ENCODE measurements around the gene ATE1.
"Not testable (repeated sequence)": the region's sequence is repeated elsewhere in the genome, so short reads cannot be mapped to it uniquely, and the experiment has no call there.

The ATE1 gene

DNA sequence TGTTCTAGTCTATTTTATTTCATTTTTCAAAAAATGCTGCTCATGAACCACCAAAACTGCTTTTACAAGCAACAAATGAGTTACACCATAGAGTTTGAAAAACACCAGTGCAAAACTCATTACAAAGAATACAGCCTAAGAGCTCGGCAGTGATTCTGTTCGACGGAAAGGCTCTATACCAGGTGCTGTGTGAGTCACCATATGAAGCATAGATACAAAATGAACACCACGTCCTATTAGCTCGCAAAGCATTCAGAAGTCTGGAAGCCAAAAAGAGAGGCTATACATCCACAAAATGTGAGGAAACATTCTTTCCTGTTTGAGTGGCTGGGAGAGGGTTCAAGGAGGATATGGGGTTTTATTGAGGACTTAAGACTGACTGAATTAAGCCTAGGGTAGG is 136.1 kb downstream of the ATE1 start:
- no peak for DNase-seq (ENCODE audit: low read depth in 2 of 2)

DNA sequence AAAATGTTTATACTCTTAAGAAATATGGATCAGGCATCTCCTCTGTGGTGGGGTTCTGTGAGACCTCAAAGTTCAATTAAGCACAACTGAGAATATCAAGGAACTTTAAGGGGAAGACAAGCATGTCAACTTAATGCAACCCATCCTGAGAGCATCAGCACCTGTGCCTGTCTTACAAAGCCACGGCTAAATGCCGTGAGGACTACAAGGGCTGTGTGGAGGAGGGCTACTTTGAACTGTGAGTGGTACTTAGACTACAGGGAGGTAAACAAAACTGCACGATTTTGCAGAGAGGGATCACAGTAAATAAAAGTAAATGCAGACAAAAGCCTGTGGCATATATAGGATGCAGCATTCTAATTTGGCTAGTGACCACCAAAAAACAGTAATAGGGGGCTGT is 139.1 kb downstream of the ATE1 start:
- DNase-seq (ENCODE audit: low read depth in 2 of 2) = no peak

DNA sequence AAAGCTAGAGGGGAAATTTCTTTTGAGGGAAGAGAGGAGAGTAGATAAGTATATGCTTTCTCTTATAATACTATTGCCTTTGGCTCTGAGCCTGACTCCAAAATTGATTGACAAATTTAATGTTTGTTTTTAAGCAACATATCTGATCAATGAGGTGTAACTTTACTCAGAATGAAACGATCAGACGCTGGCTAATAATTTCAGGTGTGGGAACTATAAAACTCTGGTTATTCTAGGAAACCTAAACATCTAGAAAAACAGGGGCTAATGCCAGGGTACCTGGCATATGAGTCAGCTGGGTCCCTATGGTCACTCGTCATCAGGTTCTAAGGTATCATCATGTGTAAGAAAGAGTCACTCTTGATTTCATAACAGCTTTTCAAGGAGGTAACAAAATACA is 139.7 kb downstream of the ATE1 start:
- no peak for DNase-seq (ENCODE audit: low read depth in 2 of 2)

DNA sequence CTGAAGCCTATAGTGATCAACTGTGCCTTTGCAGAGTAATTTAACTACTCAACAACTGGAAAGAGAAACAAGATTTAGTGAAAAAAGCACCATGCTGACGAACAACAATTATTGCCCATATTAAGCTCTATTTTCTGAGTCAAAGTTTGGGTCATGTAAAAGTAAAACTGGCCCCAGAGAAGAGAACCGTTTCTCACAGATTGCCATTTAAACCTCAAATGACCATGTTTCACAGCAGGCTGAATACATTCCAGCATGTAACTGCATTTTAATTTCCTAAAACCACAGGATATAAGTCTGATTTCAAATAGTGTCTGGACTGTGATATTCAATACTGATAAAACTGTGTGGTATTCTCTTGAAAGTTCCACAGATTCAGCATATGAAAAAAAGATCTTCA is 140.7 kb downstream of the ATE1 start:
- DNase-seq (ENCODE audit: low read depth in 2 of 2) = no peak

DNA sequence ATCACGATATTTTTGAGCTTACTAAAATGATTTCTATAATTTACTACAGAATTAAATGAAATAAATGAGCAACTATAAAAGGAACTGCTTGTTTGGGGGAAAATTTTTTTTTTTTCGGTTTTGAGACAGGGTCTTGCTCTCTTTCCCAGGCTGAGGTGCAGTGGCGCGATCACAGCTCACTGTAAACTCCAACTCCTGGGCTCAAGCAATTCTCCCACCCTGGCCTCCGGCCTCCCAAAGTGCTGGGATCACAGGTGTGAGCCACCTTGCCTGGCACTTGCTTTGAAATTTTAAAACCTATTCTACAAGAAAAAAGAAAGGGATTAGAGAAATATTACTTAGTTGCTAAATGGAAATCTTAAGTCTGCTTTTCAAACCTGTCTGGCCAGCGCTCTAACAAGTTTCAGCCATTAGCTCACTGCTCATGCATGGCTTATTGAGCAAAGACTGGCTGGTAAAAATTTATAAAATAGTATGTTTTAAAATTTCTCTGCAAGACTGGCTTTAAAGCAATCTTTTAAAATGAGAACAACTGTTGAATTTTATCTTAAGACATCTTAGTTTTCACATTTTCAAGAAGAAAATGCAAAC is 144.0 kb downstream of the ATE1 start:
- DNase-seq (ENCODE audit: low read depth in 2 of 2) = no peak

DNA sequence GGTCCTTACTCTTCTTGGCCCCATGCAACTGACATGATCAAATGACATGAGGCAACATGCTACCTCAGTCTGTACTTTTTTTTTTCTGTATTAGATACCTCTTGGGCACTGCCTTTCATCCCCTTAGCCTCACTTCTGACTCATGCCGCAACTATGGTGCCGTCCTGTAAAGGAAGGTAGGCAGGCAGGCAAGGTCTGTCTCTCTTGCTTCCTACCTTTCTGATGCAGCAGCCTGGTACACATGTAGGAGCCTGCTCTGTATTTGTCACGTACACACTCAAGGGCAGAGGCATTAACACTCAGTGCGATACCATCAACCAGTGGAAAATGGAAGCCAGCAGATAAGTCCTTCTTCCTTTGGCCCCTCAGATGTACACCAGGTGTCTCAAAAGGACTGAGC is 146.7 kb downstream of the ATE1 start:
- DNase-seq (ENCODE audit: low read depth in 2 of 2) = no peak

DNA sequence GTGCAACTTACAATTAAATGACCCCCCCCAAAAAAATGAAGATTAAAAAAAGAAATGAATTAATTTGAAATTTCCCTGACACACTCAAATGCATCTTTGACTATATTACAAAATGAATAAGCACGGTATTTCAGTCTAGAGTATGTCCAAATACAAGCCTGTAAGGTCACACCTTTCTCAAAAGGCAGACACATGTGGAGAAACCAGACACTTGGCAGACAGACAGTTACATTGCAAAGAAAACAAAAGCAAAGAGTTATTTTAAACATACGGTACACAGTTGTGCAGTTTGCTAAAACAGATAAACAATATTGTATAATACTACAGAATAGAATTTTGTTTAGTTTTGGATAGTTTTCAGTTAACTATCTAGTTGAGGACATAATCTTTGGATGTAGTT is 153.0 kb downstream of the ATE1 start:
- no peak for DNase-seq (ENCODE audit: low read depth in 2 of 2)

DNA sequence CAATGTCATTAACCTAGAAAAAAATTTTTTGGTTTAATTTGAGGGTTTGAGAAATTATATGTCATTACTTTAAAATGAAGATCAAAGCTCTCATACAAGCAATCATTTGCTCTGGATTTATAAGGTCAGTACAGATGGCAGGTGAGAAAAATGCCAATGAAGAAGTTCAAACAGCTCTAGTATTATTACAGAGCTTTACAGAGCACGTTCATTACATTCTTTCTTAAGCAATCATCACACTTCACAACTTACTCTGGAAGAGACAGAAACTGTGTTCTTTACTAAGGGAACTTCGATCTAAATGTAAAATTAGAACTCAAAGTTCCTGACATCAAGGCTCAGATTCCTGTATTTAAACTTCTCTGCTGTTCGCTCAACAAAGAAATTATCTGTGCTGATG is 153.4 kb downstream of the ATE1 start:
- no peak for DNase-seq (ENCODE audit: low read depth in 2 of 2)

DNA sequence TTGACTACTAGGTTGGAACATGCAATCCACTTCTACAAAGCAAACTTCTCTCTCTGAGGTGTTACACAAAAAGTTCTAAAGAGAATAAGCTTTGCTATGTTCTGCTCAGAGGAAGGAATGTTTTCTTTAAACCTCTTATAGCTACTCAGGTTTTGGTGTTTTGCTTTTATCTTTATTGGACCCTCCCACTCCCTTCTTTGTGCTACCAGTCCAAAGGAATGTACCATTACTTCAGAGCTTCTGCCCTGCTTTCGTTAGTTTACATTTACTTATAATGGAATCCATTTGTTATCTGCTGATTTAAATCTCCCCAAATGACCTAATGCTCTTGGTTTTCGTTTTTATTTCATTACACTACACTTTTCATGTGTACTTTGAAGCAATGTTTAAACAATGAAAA is 154.9 kb downstream of the ATE1 start:
- DNase-seq (ENCODE audit: low read depth in 2 of 2) = no peak

DNA sequence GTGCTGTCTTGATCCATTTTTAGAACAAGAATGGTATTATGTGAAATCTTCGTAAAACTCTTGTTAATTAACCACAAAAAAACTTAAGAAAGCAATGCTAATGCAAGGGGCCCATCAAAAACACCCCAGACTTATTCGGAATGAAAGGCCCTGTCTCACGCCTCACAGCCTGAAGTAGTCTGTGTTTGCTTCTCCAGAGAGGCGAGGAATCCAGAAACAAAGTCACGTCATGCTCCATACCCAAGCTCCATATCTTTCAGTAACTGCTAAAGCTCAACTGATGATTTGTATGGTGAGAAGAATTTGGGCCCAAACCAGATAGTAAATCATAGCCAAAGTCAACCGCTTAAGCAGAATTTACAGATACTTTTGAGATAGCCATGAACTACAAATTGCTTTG is 155.4 kb downstream of the ATE1 start:
- no peak for DNase-seq (ENCODE audit: low read depth in 2 of 2)

DNA sequence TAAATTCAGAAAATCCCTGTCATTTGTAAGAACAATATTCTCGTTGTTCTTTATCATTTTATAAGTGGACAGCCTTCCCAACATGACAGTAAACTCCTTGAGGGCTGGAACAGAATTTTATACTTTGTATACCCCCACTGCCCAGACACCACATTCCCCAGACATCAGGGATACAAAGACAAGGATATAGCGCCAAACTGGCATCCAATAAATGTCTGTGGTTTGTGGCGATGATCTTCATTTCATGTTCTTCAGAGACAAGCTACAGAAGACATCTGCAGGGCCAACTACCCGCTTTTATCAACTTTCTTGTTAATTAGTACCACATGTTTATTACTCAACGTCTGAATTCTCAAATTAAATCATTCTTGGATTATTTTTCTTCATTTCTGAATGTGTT is 155.9 kb downstream of the ATE1 start:
- no peak for DNase-seq (ENCODE audit: low read depth in 2 of 2)

DNA sequence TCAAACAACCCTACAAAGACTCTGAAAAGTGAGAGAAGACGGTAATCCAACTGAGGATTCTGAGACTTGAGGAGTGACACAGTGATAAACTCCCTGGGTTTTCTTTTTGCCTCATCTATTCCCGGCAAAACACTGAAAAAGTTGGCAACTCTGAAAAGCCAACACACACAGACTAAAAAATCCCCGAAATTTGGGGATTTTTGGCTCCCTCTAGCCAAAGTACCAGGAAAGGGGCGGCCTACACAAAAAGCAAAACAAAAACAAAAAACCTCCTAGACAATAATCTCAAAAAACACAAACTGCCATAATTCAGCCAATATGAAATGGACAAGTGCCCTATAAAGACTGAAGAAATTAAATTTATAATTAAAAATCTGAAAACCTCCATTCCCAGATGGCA is 161.4 kb downstream of the ATE1 start:
- no peak for DNase-seq (ENCODE audit: low read depth in 2 of 2)

DNA sequence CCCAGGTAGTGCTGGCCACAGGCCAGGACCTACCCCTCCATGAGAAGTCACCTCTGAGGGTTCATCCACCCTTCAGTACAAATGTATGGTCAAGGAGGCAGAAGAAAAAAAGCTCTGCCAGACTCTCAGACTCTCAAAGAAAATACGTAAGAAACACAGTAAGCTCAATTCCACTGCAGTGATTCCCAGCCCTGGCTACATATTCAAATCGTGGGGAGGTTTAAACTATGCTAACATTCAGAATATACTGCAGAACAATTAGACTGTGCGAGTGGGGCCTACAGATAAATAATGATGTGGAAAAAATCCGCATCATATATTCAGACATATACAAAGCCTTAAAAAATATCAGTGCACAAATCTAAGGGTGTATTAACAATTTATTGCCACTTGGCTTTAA is 162.6 kb downstream of the ATE1 start:
- DNase-seq (ENCODE audit: low read depth in 2 of 2) = no peak

DNA sequence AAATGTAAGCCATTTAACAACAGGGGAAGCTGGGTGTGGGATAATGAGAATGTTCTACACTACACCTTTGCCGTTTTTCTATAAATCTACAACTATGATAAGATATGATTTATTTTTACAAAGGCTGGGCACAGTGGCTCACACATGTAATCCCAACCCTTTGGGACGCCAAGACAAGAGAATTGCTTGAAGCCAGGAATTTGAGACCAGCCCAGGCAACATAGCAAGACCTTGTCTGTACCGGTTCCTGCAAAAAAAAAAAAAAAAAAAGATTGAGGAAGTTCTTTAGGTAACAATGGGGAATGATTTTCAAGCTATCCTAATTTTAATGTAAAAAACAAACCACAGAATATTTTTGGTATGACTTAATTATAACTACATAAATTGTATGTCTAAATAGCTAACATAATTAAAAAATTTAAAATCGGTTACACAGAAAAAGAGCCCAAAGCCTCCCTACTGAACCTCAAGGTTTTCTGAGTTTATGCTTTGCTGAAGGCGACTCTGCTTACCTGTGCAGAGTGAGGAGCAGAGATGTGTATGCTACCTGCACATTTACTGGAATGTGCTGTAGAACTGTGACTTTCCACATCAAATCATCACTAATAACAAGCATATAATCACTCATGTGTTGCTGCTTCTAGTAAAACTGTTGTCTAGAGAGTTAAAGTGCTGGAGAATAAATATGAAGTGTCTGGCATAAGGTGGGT is 163.4 kb downstream of the ATE1 start:
- no peak for DNase-seq (ENCODE audit: low read depth in 2 of 2)

DNA sequence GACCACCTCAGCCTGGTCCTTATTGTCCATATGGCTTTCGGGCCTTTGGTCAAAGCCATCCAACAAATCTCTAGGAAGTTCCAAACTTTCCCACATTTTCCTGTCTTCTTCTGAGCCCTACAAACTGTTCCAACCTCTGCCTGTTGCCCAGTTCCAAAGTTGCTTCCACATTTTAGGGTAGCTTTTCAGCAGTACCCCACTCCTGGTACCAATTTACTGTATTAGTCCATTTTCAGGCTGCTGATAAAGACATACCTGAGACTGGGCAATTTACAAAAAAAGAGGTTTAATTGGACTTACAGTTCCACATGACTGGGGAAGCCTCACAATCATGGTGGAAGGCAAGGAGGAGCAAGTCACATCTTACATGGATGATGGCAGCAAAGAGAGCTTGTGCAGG is 170.6 kb downstream of the ATE1 start:
- not testable (repeated sequence) for DNase-seq (ENCODE audit: low read depth in 2 of 2)

DNA sequence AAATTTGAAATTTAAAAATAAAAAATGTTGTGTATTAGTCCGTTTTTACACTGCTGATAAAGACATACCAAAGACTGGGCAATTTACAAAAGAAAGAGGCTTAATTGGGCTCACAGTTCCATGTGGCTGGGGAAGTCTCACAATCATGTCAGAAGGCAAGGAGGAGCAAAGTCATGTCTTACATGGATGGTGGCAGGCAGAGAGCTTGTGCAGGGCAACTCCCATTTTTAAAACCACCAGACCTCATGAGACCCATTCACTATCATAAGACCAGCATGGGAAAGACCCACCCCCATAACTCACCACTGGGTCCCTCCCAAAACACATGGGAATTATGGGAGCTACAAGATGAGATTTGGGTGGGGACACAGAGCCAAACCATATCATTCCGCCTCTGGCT is 172.3 kb downstream of the ATE1 start:
- DNase-seq (ENCODE audit: low read depth in 2 of 2) = not testable (repeated sequence)

DNA sequence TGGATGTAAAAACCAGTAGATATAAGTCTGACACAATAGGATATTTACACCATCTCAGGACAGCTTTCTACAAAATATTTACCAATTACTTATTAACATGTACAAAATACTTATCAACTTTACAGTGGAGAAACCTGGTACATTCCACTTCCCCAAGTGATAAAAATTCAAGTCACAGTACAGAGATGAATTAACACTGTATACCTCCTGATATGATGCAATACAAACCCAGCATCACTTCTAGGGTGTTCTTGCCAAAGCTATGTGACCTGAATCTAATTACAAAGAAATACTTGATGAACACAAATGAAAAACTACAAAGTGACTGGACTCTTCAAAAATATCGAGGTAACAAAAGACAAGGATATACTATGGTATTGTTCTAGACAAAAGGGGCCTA is 173.2 kb downstream of the ATE1 start:
- no peak for DNase-seq (ENCODE audit: low read depth in 2 of 2)

DNA sequence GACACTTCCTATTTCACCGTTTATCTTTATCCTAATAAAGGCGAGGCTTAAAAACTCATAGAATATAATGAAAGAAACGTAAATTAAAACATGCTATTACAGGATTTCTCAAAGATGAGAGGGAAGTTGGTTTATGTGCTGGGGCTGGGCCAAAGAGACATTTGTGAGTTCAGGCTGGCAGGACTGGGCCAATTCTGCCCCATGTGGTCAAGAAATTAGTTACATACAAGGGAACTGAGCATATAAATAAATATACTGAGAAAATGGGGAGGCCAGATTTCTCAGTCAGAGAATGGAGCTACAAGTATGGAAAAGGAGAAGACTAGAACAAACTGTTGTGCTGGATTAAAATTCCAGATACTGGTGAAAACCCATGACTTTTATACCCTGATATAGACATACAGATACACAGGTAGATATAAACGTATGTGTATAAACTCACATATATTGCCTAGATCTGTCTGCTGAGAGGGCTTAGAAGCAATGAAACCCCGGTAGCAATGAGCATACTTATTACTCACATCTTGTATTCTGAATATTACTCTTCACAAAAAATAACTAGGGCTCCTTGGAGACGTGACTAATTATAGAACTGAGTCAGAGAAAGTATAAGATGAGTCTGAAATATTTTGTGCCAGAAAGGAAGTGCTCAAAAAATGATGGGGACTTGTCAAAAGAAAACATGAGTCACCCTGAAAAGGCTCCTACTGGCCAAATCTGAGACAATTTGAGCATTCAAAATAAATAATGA is 173.9 kb downstream of the ATE1 start:
- DNase-seq (ENCODE audit: low read depth in 2 of 2) = no peak

DNA sequence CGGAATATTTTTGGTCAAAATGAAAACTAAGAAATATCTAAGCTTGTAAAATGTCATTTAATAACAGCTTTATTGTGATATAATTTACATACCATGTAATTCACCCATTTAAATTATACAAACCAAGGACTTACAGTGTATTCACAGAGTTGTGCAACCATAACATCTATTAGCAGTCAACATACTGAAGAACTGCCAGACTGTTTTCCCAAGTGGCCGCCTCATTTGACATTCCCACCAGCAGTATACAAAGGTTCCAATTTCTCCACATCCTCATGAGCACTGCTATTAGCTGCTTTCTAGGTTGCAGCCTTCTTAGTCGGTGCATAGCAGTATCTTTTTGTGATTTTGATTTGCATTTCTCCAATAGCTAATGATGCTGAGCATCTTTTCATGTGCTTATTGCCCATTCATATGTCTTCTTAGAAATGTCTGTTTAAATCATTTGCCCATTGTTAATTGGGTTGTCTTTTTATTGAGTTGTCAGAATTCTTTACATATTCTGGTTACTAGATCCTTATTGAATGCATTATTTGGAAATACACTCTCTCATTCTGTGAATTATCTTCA is 176.6 kb downstream of the ATE1 start:
- no peak for DNase-seq (ENCODE audit: low read depth in 2 of 2)

DNA sequence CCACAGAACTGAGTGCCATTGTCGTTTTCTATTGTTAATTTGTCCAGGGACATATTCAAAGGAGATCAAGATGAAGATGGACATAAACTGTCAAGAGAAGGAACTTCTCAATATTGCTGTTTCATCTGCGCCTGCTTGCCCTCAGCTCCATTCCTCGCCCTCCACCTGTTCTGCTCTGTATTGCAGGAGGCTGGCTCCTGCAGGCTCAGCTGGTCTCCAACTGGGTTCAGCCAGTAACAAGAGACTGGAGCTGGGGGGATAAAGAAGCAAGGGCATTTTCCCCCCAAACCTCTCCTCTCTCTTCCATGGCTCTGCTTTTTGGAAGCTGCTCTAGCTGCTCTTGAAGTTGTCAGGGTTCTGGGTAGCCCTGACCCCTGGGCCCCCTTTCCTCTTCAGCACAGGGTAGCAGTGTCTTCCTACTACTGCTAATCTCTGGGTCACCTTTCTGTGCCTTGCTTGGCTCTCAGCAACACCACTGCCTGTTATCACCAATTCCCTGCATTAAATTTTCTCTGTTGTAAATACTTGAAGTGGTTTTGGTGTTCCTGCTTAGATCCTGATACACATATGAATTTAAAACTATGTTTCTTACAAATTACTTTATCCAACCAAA is 180.6 kb downstream of the ATE1 start:
- DNase-seq (ENCODE audit: low read depth in 2 of 2) = no peak

DNA sequence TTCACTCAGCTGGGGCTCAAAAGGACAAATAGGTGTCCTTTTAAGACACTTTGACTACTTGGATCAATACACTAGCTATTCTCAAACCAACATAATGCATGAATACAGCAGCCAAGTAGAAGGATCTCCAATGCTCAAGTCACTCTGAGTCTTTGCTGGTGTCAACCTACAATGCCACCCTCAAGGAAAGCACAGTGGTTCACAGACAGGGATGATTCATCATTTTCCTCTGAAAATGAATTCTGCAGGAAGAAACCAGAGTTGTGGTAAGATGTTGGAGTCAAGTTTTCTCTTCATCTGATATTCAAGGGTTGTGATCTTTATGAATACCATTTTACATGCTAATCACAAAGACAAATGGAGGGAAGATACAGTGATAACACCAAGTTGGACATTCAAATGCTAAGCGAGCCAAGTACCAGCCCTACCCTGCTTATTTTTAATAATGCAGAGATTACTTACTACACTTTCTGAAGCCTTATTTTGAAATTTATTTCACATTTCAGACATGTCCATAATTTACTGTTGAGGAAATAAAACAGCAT is 186.5 kb downstream of the ATE1 start:
- DNase-seq (ENCODE audit: low read depth in 2 of 2) = no peak

DNA sequence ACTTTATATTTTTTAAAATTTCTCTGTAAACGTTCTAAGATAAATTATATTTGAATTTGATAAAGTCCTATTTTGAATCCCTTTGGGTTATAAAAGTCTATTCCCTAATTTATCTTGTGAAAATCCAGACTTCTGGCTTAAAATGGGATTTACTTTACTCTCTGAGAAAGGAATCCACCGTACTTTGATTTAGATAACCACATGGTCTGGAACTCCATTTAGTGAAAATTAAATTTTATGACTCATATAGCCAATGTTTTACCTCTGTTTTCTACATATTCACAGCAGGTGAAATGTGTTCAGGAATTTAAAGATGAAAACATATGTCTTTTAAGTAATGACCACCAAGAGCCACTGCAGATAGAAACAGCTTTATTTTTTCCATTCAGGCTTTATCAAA is 187.8 kb downstream of the ATE1 start:
- no peak for DNase-seq (ENCODE audit: low read depth in 2 of 2)

Measured in stimulated activated CD8-positive, alpha-beta memory T cell treated with anti-CD3 and anti-CD28 coated beads, Interleukin-15, amount 100 ng/mL, for 4 hours (primary cell).